HCT116 (cell line): ENCODE data around the gene FOXL2. TPM values are rescaled to one million over a fixed set of nuclear protein-coding genes. Genes with fewer than 3 reads are reported as not detected.
A peak's percentile ranks its signal among the peaks of the same experiment; 100 is the strongest.

Experiments
- ATAC-seq: fragments of 200-7000 bp; cut with Tn5 transposase; 2 replicates; pipeline ENCODE4 v1.9.1; 2020; ENCODE audit warnings: mild to moderate bottlenecking, moderate library complexity
- BruUV-seq: library from RNA; stranded (reverse); fragments of 400-500 nt; replicated peaks from 2 replicates; lab custom pipeline; 2021; lab: Mats Ljungman, UMichigan
- CTCF ChIA-PET: fragments of 300-600 bp; sonication (Branson Sonifier 250); formaldehyde crosslinking; loops from one replicate; lab custom pipeline; 2021; ENCODE audit warnings: antibody characterized with exemption; lab: Charles Lee
- POLR2A ChIA-PET: fragments of 300-600, 350-600 bp; sonication (Branson Sonifier 250); formaldehyde crosslinking; loops from one replicate; lab custom pipeline; 2021; ENCODE audit warnings: antibody characterized with exemption; lab: Charles Lee
- RAD21 ChIA-PET, 2 experiments: fragments of 300-600 bp; sonication (Branson Sonifier 250); formaldehyde crosslinking; loops; one replicate each; lab custom pipeline; 2023; ENCODE audit warnings: low total read pairs in 2 of 2; ENCODE audit not compliant: uncharacterized antibody in 2 of 2, unreplicated experiment in 2 of 2, low non-redundant PET in 1 of 2; lab: Charles Lee
- DNase-seq: peaks from one replicate; pipeline ENCODE4 v3.0.0-alpha.2; 2010; ENCODE audit warnings: low read depth, low spot score
- H2AFZ ChIP-seq: fragments of 200-600 bp; shearing (Covaris generic), sonication (generic); 2 replicates; pipeline ENCODE4 v1.6.1; 2017; ENCODE audit warnings: low read depth, mixed run types, mixed read lengths, antibody characterized with exemption, low read length; ENCODE audit not compliant: poor library complexity, severe bottlenecking
- H3K27ac ChIP-seq: 2 replicates; pipeline ENCODE4 v1.5.1; 2012; ENCODE audit warnings: low read depth, low read length
- H3K27me3 ChIP-seq: fragments of 200-600 bp; sonication (generic); 2 replicates; pipeline ENCODE4 v1.6.1; 2016; ENCODE audit warnings: mixed run types, low read length, mixed read lengths; ENCODE audit not compliant: insufficient read depth
- H3K36me3 ChIP-seq, 2 experiments: fragments of 200-500 bp in 1 of 2; fragments of 200-600 bp in 1 of 2; sonication (Bioruptor generic) in 1 of 2; sonication (generic) in 1 of 2; 2 replicates each; pipeline versions ENCODE4 v1.5.1 to v1.6.1; 2014 to 2016; ENCODE audit warnings: low read length in 2 of 2, inconsistent platforms in 1 of 2, mixed read lengths in 1 of 2, mixed run types in 1 of 2; ENCODE audit not compliant: insufficient read depth in 2 of 2, control insufficient read depth in 1 of 2
- H3K4me1 ChIP-seq, 2 experiments: fragments of 200-600 bp in 1 of 2; sonication (generic) in 1 of 2; 2 replicates each; pipeline versions ENCODE4 v1.5.1 to v1.6.1; 2012 to 2017; ENCODE audit warnings: low read length in 2 of 2, inconsistent platforms in 1 of 2, mild to moderate bottlenecking in 1 of 2, mixed read lengths in 1 of 2, mixed run types in 1 of 2, moderate library complexity in 1 of 2; ENCODE audit not compliant: insufficient read depth in 2 of 2, control insufficient read depth in 1 of 2
- H3K4me2 ChIP-seq: fragments of 200-600 bp; sonication (generic); 2 replicates; pipeline ENCODE4 v1.6.1; 2017; ENCODE audit warnings: mixed run types, low read length, mixed read lengths
- H3K4me3 ChIP-seq, 2 experiments: fragments of 200-600 bp in 1 of 2; sonication (generic) in 1 of 2; replicated peaks in 1 of 2; 2 replicates each; pipeline ENCODE4 v1.5.1; 2011 to 2016; ENCODE audit warnings: low read length in 2 of 2, control low read depth in 1 of 2, low read depth in 1 of 2, mild to moderate bottlenecking in 1 of 2, mixed read lengths in 1 of 2, mixed run types in 1 of 2
- H3K79me2 ChIP-seq: fragments of 200-600 bp; sonication (generic); 2 replicates; pipeline ENCODE4 v1.6.1; 2017; ENCODE audit warnings: mild to moderate bottlenecking, mixed run types, low read length, moderate library complexity, mixed read lengths; ENCODE audit not compliant: insufficient read depth
- H3K9ac ChIP-seq: fragments of 200-600 bp; sonication (generic); 2 replicates; pipeline ENCODE4 v1.6.1; 2016; ENCODE audit warnings: low read length, mixed read lengths
- H3K9me2 ChIP-seq: fragments of 200-600 bp; sonication (generic), shearing (Covaris generic); 2 replicates; pipeline ENCODE4 v1.6.1; 2017; ENCODE audit warnings: mixed run types, mild to moderate bottlenecking, moderate library complexity; ENCODE audit not compliant: insufficient read depth
- H3K9me3 ChIP-seq, 2 experiments: fragments of 200-500 bp in 1 of 2; fragments of 200-600 bp in 1 of 2; sonication (Bioruptor generic) in 1 of 2; sonication (generic) in 1 of 2; 2 replicates each; pipeline ENCODE4 v1.6.1; 2014 to 2017; ENCODE audit warnings: low read length in 2 of 2, mixed read lengths in 2 of 2, inconsistent platforms in 1 of 2, low read depth in 1 of 2, mild to moderate bottlenecking in 1 of 2, mixed run types in 1 of 2, moderate library complexity in 1 of 2; ENCODE audit not compliant: control insufficient read depth in 1 of 2, insufficient read depth in 1 of 2
- H4K20me1 ChIP-seq: fragments of 200-600 bp; sonication (generic), shearing (Covaris generic); 2 replicates; pipeline ENCODE4 v1.6.1; 2017; ENCODE audit warnings: mixed run types, mild to moderate bottlenecking, moderate library complexity; ENCODE audit not compliant: insufficient read depth
- ATF3 ChIP-seq: IDR thresholded peaks from 2 replicates; pipeline ENCODE4 v1.6.1; 2012
- CBX3 ChIP-seq: IDR thresholded peaks from 2 replicates; pipeline ENCODE4 v1.6.1; 2012; ENCODE audit warnings: low read depth
- EGR1 ChIP-seq: IDR thresholded peaks from 2 replicates; pipeline ENCODE4 v1.6.1; 2012; ENCODE audit warnings: low read depth
- ELF1 ChIP-seq: IDR thresholded peaks from 2 replicates; pipeline ENCODE4 v1.6.1; 2012; ENCODE audit warnings: low read depth, borderline replicate concordance
- EZH2 ChIP-seq: fragments of 200-600 bp; sonication (generic); IDR thresholded peaks from 2 replicates; pipeline ENCODE4 v1.6.1; 2017; ENCODE audit warnings: antibody characterized with exemption, mixed run types
- EZH2phosphoT487 ChIP-seq: fragments of 200-600 bp; IDR thresholded peaks from 2 replicates; pipeline ENCODE4 v1.6.1; 2018; ENCODE audit warnings: antibody characterized with exemption, borderline replicate concordance
- FOSL1 ChIP-seq: IDR thresholded peaks from 2 replicates; pipeline ENCODE4 v1.6.1; 2012; ENCODE audit warnings: low read depth
- JUND ChIP-seq: IDR thresholded peaks from 2 replicates; pipeline ENCODE4 v1.6.1; 2012
- POLR2A ChIP-seq: IDR thresholded peaks from 2 replicates; pipeline ENCODE4 v1.7.0; 2011; ENCODE audit warnings: borderline replicate concordance; ENCODE audit not compliant: insufficient read depth, insufficient read length; ENCODE audit errors: extremely low read depth
- POLR2AphosphoS5 ChIP-seq: IDR thresholded peaks from 2 replicates; pipeline ENCODE4 v1.6.1; 2011; ENCODE audit warnings: mild to moderate bottlenecking, low read depth, low read length, moderate library complexity
- RAD21 ChIP-seq: IDR thresholded peaks from 2 replicates; pipeline ENCODE4 v1.6.1; 2012; ENCODE audit warnings: low read depth, mild to moderate bottlenecking
- REST ChIP-seq: IDR thresholded peaks from 2 replicates; pipeline ENCODE4 v1.6.1; 2012; ENCODE audit warnings: low read depth
- SP1 ChIP-seq: IDR thresholded peaks from 2 replicates; pipeline ENCODE4 v1.6.1; 2012; ENCODE audit warnings: low read depth
- SRF ChIP-seq: IDR thresholded peaks from 2 replicates; pipeline ENCODE4 v1.6.1; 2012; ENCODE audit warnings: low read depth
- TCF7L2 ChIP-seq: IDR thresholded peaks from 2 replicates; pipeline ENCODE4 v1.7.0; 2011; ENCODE audit warnings: borderline replicate concordance, inconsistent platforms; ENCODE audit not compliant: insufficient read depth, insufficient read length; ENCODE audit errors: extremely low read depth
- YY1 ChIP-seq: IDR thresholded peaks from 2 replicates; pipeline ENCODE4 v1.6.1; 2011; ENCODE audit warnings: low read length, low read depth, moderate library complexity, mild to moderate bottlenecking; ENCODE audit not compliant: insufficient replicate concordance; ENCODE audit errors: extremely low read depth
- ZBTB33 ChIP-seq: IDR thresholded peaks from 2 replicates; pipeline ENCODE4 v1.6.1; 2011; ENCODE audit warnings: mild to moderate bottlenecking, low read length, moderate library complexity; ENCODE audit not compliant: insufficient replicate concordance; ENCODE audit errors: extremely low read depth
- ZNF274 ChIP-seq: fragments of 200-500 bp; sonication (Bioruptor generic); IDR thresholded peaks from 2 replicates; pipeline ENCODE4 v1.6.1; 2014; ENCODE audit warnings: mild to moderate bottlenecking, low read depth, low read length, inconsistent platforms
- intact Hi-C: fragments of 100-400 bp; cut with micrococcal nuclease; formaldehyde crosslinking; loops from 2 replicates; pipeline ENCODE4 v1.10.0; 2022
- total RNA-seq: library from RNA; stranded (reverse); gene quantifications from one replicate; pipeline ENCODE4 v1.2.1, GENCODE V29; 2021; ENCODE audit not compliant: unreplicated experiment

Gene FOXL2
- total RNA-seq, 1 experiment from 2014 or later, result not detected

- ChIA-PET POLR2A (interaction anchor here (0.6 kb wide), 1 partner anchor 27 kb away, joined by 3 read pairs; no protein-coding TSS in a partner anchor), RAD21 (no interaction called here), CTCF (interaction anchor here (0.7 to 5.7 kb wide), 7 partner anchors 12 to 455 kb away, joined by 3 to 82 read pairs (median 5); no protein-coding TSS in a partner anchor)
- intact Hi-C loops, result no loop called here
- Histone ChIP-seq H3K27ac (no peak overlapping the region), H3K9ac (no peak overlapping the region), H2AFZ (peak overlapping the region; percentile 88), H3K4me2 (no peak overlapping the region), H3K9me3 (no peaks in the 10 kb centered on the region), H3K79me2 (no peaks in the 10 kb centered on the region), H4K20me1 (no peaks in the 10 kb centered on the region), H3K9me2 (no peaks in the 10 kb centered on the region), H3K36me3 (no peaks in the 10 kb centered on the region), H3K4me3 (no peak overlapping the region), H3K4me1 (peaks cover 6 to 18% of the 10 kb centered on the region in 2 experiments; a peak in 3 of 4 replicates), H3K27me3 (no peaks in the 10 kb centered on the region)
- ATAC-seq (no peak), DNase-seq (no peak)
- BruUV-seq, result no TSS peak
- TF ChIP-seq ZNF274 (no peak), SRF (no peak), ATF3 (no peak), EGR1 (no peak), POLR2AphosphoS5 (no peak), EZH2phosphoT487 (no peak), RAD21 (no peak), TCF7L2 (no peak), CBX3 (no peak), FOSL1 (no peak), EZH2 (no peak), JUND (no peak), YY1 (no peak), ZBTB33 (no peak), POLR2A (no peak), ELF1 (no peak), SP1 (no peak), REST (no peak)
These were observed 12.8 kb downstream of the FOXL2 start for GRCh38 chr3:138933981-138934691.
